Erythroblast (primary cell): ENCODE measurements around the gene SERPINA5.

ENCODE experiments used
- GATA1 ChIP-seq: IDR thresholded peaks from 2 replicates; pipeline ENCODE4 v1.6.1; 2011; ENCODE audit warnings: low read depth, mild to moderate bottlenecking, control low read depth, low read length, moderate library complexity
- POLR2A ChIP-seq: IDR thresholded peaks from 2 replicates; pipeline ENCODE4 v1.6.1; 2011; ENCODE audit warnings: mild to moderate bottlenecking, low read length

DNA sequence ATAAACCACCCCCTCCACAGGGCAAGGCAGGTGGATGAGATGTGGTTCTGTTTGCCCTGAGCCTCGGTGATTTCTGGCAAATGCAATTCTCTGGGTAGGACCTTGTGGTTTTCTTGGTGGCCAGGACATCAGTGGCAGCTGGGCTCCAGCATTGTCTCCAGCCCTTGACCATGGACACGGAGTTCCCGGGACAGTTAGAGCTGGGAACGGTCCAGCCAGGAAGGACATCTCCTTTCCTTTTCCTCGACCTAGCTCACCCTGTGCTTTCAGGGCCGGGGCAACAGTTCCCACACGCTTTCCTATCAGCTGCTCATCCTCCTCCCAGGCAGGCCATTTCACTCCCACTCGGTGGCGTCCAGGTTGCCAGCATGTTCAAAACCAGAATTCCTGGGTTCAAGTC, 10.8 kb upstream of the SERPINA5 start:
- no peak for TF ChIP-seq POLR2A
- no peak for TF ChIP-seq GATA1
